Prostate gland (tissue), 2 donors: ENCODE measurements around the gene BCKDK.

Experiments
- CTCF ChIP-seq, 4 experiments: fragments of 200-600 bp in 2 of 4; fragments of 450-650 bp in 2 of 4; sonication (generic) in 2 of 4; IDR thresholded peaks; 1 replicate in 3 of 4; 2 replicates in 1 of 4; pipeline ENCODE4 v1.5.1; 2016 to 2019; ENCODE audit warnings: antibody characterized with exemption in 4 of 4, mild to moderate bottlenecking in 2 of 4, moderate library complexity in 2 of 4
- POLR2AphosphoS5 ChIP-seq: sonication (generic); formaldehyde crosslinking; IDR thresholded peaks from one replicate; pipeline ENCODE4 v1.6.1; 2017; ENCODE audit warnings: antibody characterized with exemption

- TF ChIP-seq CTCF (IDR thresholded peaks at IDR 0.05): no peak
- TF ChIP-seq POLR2AphosphoS5: no peak
These were observed 17.6 kb upstream of the BCKDK start for GRCh38 chr16:31090540-31090939.
